GM12878 (cell line): ENCODE data around the gene RAB25.

Experiments
- HCFC1 ChIP-seq: fragments of 150-350 bp; IDR thresholded peaks from 2 replicates; pipeline ENCODE4 v1.6.1; 2014; ENCODE audit warnings: low read length
- NRF1 ChIP-seq: conservative IDR thresholded peaks from 2 replicates; pipeline ENCODE4 v1.6.1; 2011; ENCODE audit warnings: mild to moderate bottlenecking, low read depth, low read length, improper control_type of control experiment
- RAD21 ChIP-seq: IDR thresholded peaks from 2 replicates; pipeline ENCODE4 v1.6.1; 2011; ENCODE audit warnings: mild to moderate bottlenecking, low read depth, low read length, moderate library complexity; ENCODE audit not compliant: insufficient read depth
- SMC3 ChIP-seq: IDR thresholded peaks from 2 replicates; pipeline ENCODE4 v1.6.1; 2011; ENCODE audit warnings: low read length, improper control_type of control experiment, borderline replicate concordance
- TCF3 ChIP-seq: IDR thresholded peaks from 2 replicates; pipeline ENCODE4 v1.6.1; 2012; ENCODE audit warnings: low read depth, mild to moderate bottlenecking, low read length, borderline replicate concordance; ENCODE audit not compliant: insufficient read depth
- YY1 ChIP-seq: IDR thresholded peaks from 2 replicates; pipeline ENCODE4 v1.6.1; 2011; ENCODE audit warnings: low read depth, mild to moderate bottlenecking, low read length
- ZZZ3 ChIP-seq: IDR thresholded peaks from 2 replicates; pipeline ENCODE4 v1.6.1; 2011; ENCODE audit warnings: low read depth; ENCODE audit not compliant: control insufficient read depth, insufficient read length
- TF ChIP-seq, protein P1 (sequence below): fragments of 450-650 bp; IDR thresholded peaks from 2 replicates; pipeline ENCODE4 v1.6.1; 2017; ENCODE audit warnings: antibody characterized with exemption, mild to moderate bottlenecking, moderate library complexity
- TF ChIP-seq, protein P2 (sequence below): IDR thresholded peaks from 2 replicates; pipeline ENCODE4 v1.6.1; 2012; ENCODE audit warnings: low read depth, low read length, improper control_type of control experiment
- TF ChIP-seq, protein P3 (sequence below), 3 experiments: IDR thresholded peaks in 2 of 3; conservative IDR thresholded peaks in 1 of 3; 2 replicates each; pipeline ENCODE4 v1.5.1; 2011; ENCODE audit warnings: low read depth in 3 of 3, low read length in 3 of 3, mild to moderate bottlenecking in 3 of 3, control low read depth in 2 of 3, moderate library complexity in 2 of 3, inconsistent platforms in 1 of 3, mixed read lengths in 1 of 3; ENCODE audit not compliant: control insufficient read depth in 2 of 3, insufficient read depth in 1 of 3; ENCODE audit errors: extremely low read depth in 1 of 3
- TF ChIP-seq, protein P4 (sequence below): IDR thresholded peaks from 2 replicates; pipeline ENCODE4 v1.6.1; 2012; ENCODE audit warnings: low read depth, low read length, improper control_type of control experiment

DNA sequence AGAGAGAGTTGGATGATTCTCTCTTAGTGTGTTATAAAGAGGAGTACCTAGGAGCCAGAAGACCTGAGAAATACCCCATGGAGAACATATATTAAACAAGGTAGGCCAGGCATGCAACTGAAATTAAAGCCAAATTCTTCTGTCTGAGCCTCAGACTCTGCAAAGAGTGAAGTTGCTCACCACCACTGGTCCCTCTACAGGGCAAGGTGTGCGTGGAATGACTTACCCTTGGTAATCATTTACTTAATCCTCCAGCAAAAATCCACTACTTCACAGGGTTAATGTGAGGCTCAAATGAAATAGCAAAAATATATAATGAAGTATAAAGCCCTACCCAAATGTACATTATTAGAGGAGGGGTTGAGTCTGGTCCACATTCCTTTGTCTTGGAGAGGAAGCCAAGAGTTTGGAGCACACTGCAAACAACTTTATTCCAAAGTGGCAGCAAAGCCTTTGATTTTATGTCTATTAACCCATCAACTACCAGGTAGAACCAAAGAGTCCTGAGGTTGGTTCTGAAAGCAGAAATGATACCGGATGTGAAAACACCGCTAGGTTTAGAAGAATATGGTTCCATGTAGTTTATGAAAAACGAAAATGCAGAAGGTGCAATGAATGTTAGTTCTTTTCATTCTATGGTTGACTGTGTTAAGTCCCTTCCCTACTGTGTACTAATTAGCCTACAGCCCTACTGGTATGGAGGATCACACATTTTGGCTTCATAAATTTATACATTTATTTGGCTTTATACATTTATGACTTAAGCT, 48.7 kb upstream of the RAB25 start:
- no peak for TF ChIP-seq RAD21
- TF ChIP-seq, protein P1, sequence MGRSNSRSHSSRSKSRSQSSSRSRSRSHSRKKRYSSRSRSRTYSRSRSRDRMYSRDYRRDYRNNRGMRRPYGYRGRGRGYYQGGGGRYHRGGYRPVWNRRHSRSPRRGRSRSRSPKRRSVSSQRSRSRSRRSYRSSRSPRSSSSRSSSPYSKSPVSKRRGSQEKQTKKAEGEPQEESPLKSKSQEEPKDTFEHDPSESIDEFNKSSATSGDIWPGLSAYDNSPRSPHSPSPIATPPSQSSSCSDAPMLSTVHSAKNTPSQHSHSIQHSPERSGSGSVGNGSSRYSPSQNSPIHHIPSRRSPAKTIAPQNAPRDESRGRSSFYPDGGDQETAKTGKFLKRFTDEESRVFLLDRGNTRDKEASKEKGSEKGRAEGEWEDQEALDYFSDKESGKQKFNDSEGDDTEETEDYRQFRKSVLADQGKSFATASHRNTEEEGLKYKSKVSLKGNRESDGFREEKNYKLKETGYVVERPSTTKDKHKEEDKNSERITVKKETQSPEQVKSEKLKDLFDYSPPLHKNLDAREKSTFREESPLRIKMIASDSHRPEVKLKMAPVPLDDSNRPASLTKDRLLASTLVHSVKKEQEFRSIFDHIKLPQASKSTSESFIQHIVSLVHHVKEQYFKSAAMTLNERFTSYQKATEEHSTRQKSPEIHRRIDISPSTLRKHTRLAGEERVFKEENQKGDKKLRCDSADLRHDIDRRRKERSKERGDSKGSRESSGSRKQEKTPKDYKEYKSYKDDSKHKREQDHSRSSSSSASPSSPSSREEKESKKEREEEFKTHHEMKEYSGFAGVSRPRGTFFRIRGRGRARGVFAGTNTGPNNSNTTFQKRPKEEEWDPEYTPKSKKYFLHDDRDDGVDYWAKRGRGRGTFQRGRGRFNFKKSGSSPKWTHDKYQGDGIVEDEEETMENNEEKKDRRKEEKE = no peak
- TF ChIP-seq, protein P2, sequence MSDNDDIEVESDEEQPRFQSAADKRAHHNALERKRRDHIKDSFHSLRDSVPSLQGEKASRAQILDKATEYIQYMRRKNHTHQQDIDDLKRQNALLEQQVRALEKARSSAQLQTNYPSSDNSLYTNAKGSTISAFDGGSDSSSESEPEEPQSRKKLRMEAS = no peak
- TF ChIP-seq SMC3 = no peak
- TF ChIP-seq NRF1 = no peak
- no peak for TF ChIP-seq YY1
- no peak for TF ChIP-seq HCFC1
- TF ChIP-seq, protein P3, sequence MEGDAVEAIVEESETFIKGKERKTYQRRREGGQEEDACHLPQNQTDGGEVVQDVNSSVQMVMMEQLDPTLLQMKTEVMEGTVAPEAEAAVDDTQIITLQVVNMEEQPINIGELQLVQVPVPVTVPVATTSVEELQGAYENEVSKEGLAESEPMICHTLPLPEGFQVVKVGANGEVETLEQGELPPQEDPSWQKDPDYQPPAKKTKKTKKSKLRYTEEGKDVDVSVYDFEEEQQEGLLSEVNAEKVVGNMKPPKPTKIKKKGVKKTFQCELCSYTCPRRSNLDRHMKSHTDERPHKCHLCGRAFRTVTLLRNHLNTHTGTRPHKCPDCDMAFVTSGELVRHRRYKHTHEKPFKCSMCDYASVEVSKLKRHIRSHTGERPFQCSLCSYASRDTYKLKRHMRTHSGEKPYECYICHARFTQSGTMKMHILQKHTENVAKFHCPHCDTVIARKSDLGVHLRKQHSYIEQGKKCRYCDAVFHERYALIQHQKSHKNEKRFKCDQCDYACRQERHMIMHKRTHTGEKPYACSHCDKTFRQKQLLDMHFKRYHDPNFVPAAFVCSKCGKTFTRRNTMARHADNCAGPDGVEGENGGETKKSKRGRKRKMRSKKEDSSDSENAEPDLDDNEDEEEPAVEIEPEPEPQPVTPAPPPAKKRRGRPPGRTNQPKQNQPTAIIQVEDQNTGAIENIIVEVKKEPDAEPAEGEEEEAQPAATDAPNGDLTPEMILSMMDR (IDR thresholded peaks at IDR 0.05 in 2 of 3, conservative IDR thresholded peaks at IDR 0.05 in 1 of 3; ENCODE audit: control insufficient read depth in 2 of 3, extremely low read depth in 1 of 3, insufficient read depth in 1 of 3, low read depth in 3 of 3, low read length in 3 of 3) = no peak
- TF ChIP-seq ZZZ3 = no peak
- TF ChIP-seq, protein P4, sequence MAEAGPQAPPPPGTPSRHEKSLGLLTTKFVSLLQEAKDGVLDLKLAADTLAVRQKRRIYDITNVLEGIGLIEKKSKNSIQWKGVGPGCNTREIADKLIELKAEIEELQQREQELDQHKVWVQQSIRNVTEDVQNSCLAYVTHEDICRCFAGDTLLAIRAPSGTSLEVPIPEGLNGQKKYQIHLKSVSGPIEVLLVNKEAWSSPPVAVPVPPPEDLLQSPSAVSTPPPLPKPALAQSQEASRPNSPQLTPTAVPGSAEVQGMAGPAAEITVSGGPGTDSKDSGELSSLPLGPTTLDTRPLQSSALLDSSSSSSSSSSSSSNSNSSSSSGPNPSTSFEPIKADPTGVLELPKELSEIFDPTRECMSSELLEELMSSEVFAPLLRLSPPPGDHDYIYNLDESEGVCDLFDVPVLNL = no peak
- no peak for TF ChIP-seq TCF3
